Caco-2 (cell line): ENCODE measurements around the gene SEZ6L2. TPM values are rescaled to one million over a fixed set of nuclear protein-coding genes. Genes with fewer than 3 reads are reported as not detected.

Experiments
- BruUV-seq: library from RNA; stranded (reverse); fragments of 400-500 nt; replicated peaks from 2 replicates; lab custom pipeline; 2021; lab: Mats Ljungman, UMichigan
- CTCF ChIA-PET: fragments of 300-600 bp; sonication (Branson Sonifier 250); formaldehyde crosslinking; loops from one replicate; lab custom pipeline; 2022; ENCODE audit warnings: antibody characterized with exemption; lab: Charles Lee
- POLR2A ChIA-PET: fragments of 300-600 bp; sonication (Branson Sonifier 250); formaldehyde crosslinking; loops from one replicate; lab custom pipeline; 2022; ENCODE audit warnings: antibody characterized with exemption; lab: Charles Lee
- DNase-seq, 2 experiments: peaks; one replicate each; pipeline versions ENCODE4 v3.0.0 to v3.0.0-alpha.2; 2020 to 2022
- H3K27me3 ChIP-seq: replicated peaks from 2 replicates; pipeline ENCODE4 v1.6.0; 2011; ENCODE audit warnings: low read length; ENCODE audit not compliant: control insufficient read depth, insufficient read depth
- H3K36me3 ChIP-seq: 2 replicates; pipeline ENCODE4 v1.5.1; 2011; ENCODE audit warnings: low read length; ENCODE audit not compliant: control insufficient read depth, insufficient read depth
- H3K4me1 ChIP-seq: fragments of 250-450 bp; sonication (Bioruptor Pico); 2 replicates; pipeline ENCODE4 v1.5.1; 2020; ENCODE audit warnings: mild to moderate bottlenecking
- H3K4me3 ChIP-seq: 2 replicates; pipeline ENCODE4 v1.5.1; 2011; ENCODE audit warnings: low read depth, mild to moderate bottlenecking, control low read depth, low read length
- H3K9me3 ChIP-seq: fragments of 250-450 bp; sonication (Bioruptor Pico); 2 replicates; pipeline ENCODE4 v1.5.1; 2020; ENCODE audit warnings: mild to moderate bottlenecking, moderate library complexity
- H3K27ac Mint-ChIP-seq: one replicate; pipeline ENCODE4 v1.8.0; 2022; ENCODE audit warnings: mixed read lengths; ENCODE audit not compliant: unreplicated experiment
- H3K27me3 Mint-ChIP-seq: one replicate; pipeline ENCODE4 v1.8.0; 2022; ENCODE audit warnings: mixed read lengths; ENCODE audit not compliant: insufficient read depth, unreplicated experiment
- H3K36me3 Mint-ChIP-seq: one replicate; pipeline ENCODE4 v1.8.0; 2022; ENCODE audit warnings: mild to moderate bottlenecking, mixed read lengths; ENCODE audit not compliant: insufficient read depth, unreplicated experiment
- H3K4me1 Mint-ChIP-seq: one replicate; pipeline ENCODE4 v1.8.0; 2022; ENCODE audit warnings: low read depth, mixed read lengths; ENCODE audit not compliant: unreplicated experiment
- H3K4me3 Mint-ChIP-seq: one replicate; pipeline ENCODE4 v1.8.0; 2022; ENCODE audit warnings: mild to moderate bottlenecking, moderate library complexity, mixed read lengths; ENCODE audit not compliant: unreplicated experiment
- H3K9me3 Mint-ChIP-seq: one replicate; pipeline ENCODE4 v1.8.0; 2022; ENCODE audit warnings: mixed read lengths; ENCODE audit not compliant: unreplicated experiment
- CTCF ChIP-seq, 2 experiments: fragments of 200-600 bp in 1 of 2; IDR thresholded peaks; 1 replicate in 1 of 2; 2 replicates in 1 of 2; pipeline versions ENCODE4 v1.5.1 to v1.8.0; 2011 to 2022; ENCODE audit warnings: antibody characterized with exemption in 1 of 2, control low read depth in 1 of 2, inconsistent platforms in 1 of 2, low read depth in 1 of 2, low read length in 1 of 2, mild to moderate bottlenecking in 1 of 2, moderate library complexity in 1 of 2; ENCODE audit not compliant: insufficient read depth in 1 of 2, severe bottlenecking in 1 of 2, unreplicated experiment in 1 of 2
- intact Hi-C: fragments of 100-400 bp; cut with micrococcal nuclease; formaldehyde crosslinking; loops from one replicate; pipeline ENCODE4 v1.10.0; 2022; ENCODE audit not compliant: unreplicated experiment
- total RNA-seq: library from RNA; stranded (reverse); gene quantifications from 2 replicates; pipeline ENCODE4 v1.2.3, GENCODE V29; 2022

The SEZ6L2 gene
- total RNA-seq, 1 experiment from 2014 or later: 24.1 TPM

- ChIA-PET POLR2A (no interaction called here), CTCF (interaction anchor here (0.6 kb wide), 1 partner anchor 98 kb away, joined by 3 read pairs; no protein-coding TSS in a partner anchor)
- no peak for TF ChIP-seq CTCF (IDR thresholded peaks at IDR 0.05; ENCODE audit: insufficient read depth in 1 of 2, low read depth in 1 of 2, low read length in 1 of 2, severe bottlenecking in 1 of 2, unreplicated experiment in 1 of 2)
- H3K4me1 ChIP-seq: peaks cover 3% of the 10 kb centered on the region; the same call in 1 of the 2 replicates
- no peak overlapping the region for H3K4me3 Mint-ChIP-seq
- no peak overlapping the region for H3K4me3 ChIP-seq
- H3K36me3 Mint-ChIP-seq: peaks cover 6% of the 10 kb centered on the region
- no peak overlapping the region for H3K27ac Mint-ChIP-seq
- H3K27me3 Mint-ChIP-seq: no peaks in the 10 kb centered on the region
- no peaks in the 10 kb centered on the region for H3K27me3 ChIP-seq
- no peaks in the 10 kb centered on the region for H3K9me3 ChIP-seq
- BruUV-seq: no TSS peak
- no peaks in the 10 kb centered on the region for H3K9me3 Mint-ChIP-seq
- H3K36me3 ChIP-seq: no peaks in the 10 kb centered on the region
- DNase-seq: no peak
- no peaks in the 10 kb centered on the region for H3K4me1 Mint-ChIP-seq
- intact Hi-C loops: no loop called here
Measured at GRCh38 chr16:29854520-29855100, 44.7 kb downstream of the SEZ6L2 start.

- Histone ChIP-seq H3K4me1 (peaks cover 7% of the 10 kb centered on the region; the same call in 1 of the 2 replicates), H3K9me3 (no peaks in the 10 kb centered on the region), H3K36me3 (no peaks in the 10 kb centered on the region), H3K4me3 (no peak overlapping the region), H3K27me3 (no peaks in the 10 kb centered on the region)
- CTCF ChIA-PET: no interaction called here
- Mint-ChIP-seq H3K9me3 (no peaks in the 10 kb centered on the region), H3K4me3 (no peak overlapping the region), H3K27ac (no peak overlapping the region), H3K27me3 (no peaks in the 10 kb centered on the region), H3K4me1 (peaks cover 6% of the 10 kb centered on the region), H3K36me3 (peaks cover 11% of the 10 kb centered on the region)
- POLR2A ChIA-PET: no interaction called here
- no TSS peak for BruUV-seq
- TF ChIP-seq CTCF (IDR thresholded peaks at IDR 0.05; ENCODE audit: insufficient read depth in 1 of 2, low read depth in 1 of 2, low read length in 1 of 2, severe bottlenecking in 1 of 2, unreplicated experiment in 1 of 2): no peak
- intact Hi-C loops: no loop called here
- no peak for DNase-seq
Measured at GRCh38 chr16:29852654-29853053, 46.7 kb downstream of the SEZ6L2 start.

GRCh38 chr16:29850998-29851397, 48.4 kb downstream of the SEZ6L2 start:
- no peak overlapping the region for H3K4me3 Mint-ChIP-seq
- no peak for TF ChIP-seq CTCF (IDR thresholded peaks at IDR 0.05; ENCODE audit: insufficient read depth in 1 of 2, low read depth in 1 of 2, low read length in 1 of 2, severe bottlenecking in 1 of 2, unreplicated experiment in 1 of 2)
- CTCF ChIA-PET: interaction anchor here (0.7 kb wide), 1 partner anchor 506 kb away, joined by 4 read pairs; no protein-coding TSS in a partner anchor
- H3K27me3 Mint-ChIP-seq: no peaks in the 10 kb centered on the region
- Histone ChIP-seq H3K4me1 (peaks cover 7% of the 10 kb centered on the region; the same call in 1 of the 2 replicates), H3K9me3 (no peaks in the 10 kb centered on the region), H3K4me3 (no peak overlapping the region), H3K27me3 (no peaks in the 10 kb centered on the region), H3K36me3 (0 out of 2 replicates have a peak, but pooled peaks cover 3% of the 10 kb centered on the region)
- POLR2A ChIA-PET: interaction anchor here (0.6 kb wide), 1 partner anchor 925 kb away, joined by 3 read pairs; no protein-coding TSS in a partner anchor
- DNase-seq: no peak
- intact Hi-C loops: no loop called here
- no peaks in the 10 kb centered on the region for H3K9me3 Mint-ChIP-seq
- H3K4me1 Mint-ChIP-seq: peaks cover 6% of the 10 kb centered on the region
- BruUV-seq: no TSS peak
- H3K36me3 Mint-ChIP-seq: peaks cover 17% of the 10 kb centered on the region
- no peak overlapping the region for H3K27ac Mint-ChIP-seq
